ENCODE data around the gene BPIFB4. TPM values are rescaled to one million over a fixed set of nuclear protein-coding genes. Genes with fewer than 3 reads are reported as not detected.
A peak's percentile ranks its signal among the peaks of the same experiment; 100 is the strongest.

BPIFB4 gene
- total and polyA plus RNA-seq, 9 of the 15 experiments (the other 6 are each of a cell fraction or from before 2014, with no cell fraction given): not detected

GRCh38 chr20:33072813-33073212 lies 6.6 kb upstream of the BPIFB4 start:
- Histone ChIP-seq H3K4me1 (replicated peaks in 1 of 2; ENCODE audit: control insufficient read depth in 2 of 2, insufficient read depth in 2 of 2, low read length in 2 of 2) (no peaks in the 10 kb centered on the region), H3K27ac (ENCODE audit: extremely low read depth, low read depth, low read length) (no peak overlapping the region), H3K9me1 (ENCODE audit: control insufficient read depth, insufficient read depth, low read length) (no peaks in the 10 kb centered on the region), H4K20me1 (replicated peaks; ENCODE audit: control insufficient read depth, insufficient read depth, low read length) (no peaks in the 10 kb centered on the region), H3K4me3 (no peak overlapping the region), H3K36me3 (ENCODE audit: control insufficient read depth, insufficient read depth, low read length) (no peaks in the 10 kb centered on the region), H3K4me2 (ENCODE audit: insufficient read depth, low read length) (no peak overlapping the region), H3K9me3 (replicated peaks; ENCODE audit: control insufficient read depth, insufficient read depth, low read depth, low read length) (no peaks in the 10 kb centered on the region), H2AFZ (ENCODE audit: low read depth, low read length) (no peak overlapping the region), H3K27me3 (ENCODE audit: control insufficient read depth in 2 of 2, insufficient read depth in 2 of 2, low read length in 2 of 2) (peaks cover 18 to 41% of the 10 kb centered on the region in 2 experiments; a peak in 4 of 5 replicates), H3K79me2 (ENCODE audit: control insufficient read depth, insufficient read depth, low read length) (no peaks in the 10 kb centered on the region), H3K9ac (ENCODE audit: insufficient read depth in 1 of 2, low read depth in 2 of 2, low read length in 2 of 2) (no peak overlapping the region)
- CTCF ChIA-PET (ENCODE audit: low intra/inter-chr PET ratio): interaction anchor here (0.5 kb wide), 1 partner anchor 10 kb away, joined by 4 read pairs; no protein-coding TSS in a partner anchor
- TF ChIP-seq ZNF76 (CRISPR knock-in tag; IDR thresholded peaks at IDR 0.05; ENCODE audit: borderline replicate concordance) (no peak), TEAD2 (tag; IDR thresholded peaks at IDR 0.05) (no peak), CBX3 (IDR thresholded peaks at IDR 0.05; ENCODE audit: borderline replicate concordance in 1 of 2, low read length in 2 of 2) (no peak), CCNT2 (IDR thresholded peaks at IDR 0.05; ENCODE audit: borderline replicate concordance, extremely low read depth, insufficient read length, low read depth, low read length) (no peak), MLLT1 (IDR thresholded peaks at IDR 0.05) (peak in 1 of 2 experiments; percentile 63; a peak in 1 of 4 replicates), ZNF23 (CRISPR knock-in tag; IDR thresholded peaks at IDR 0.05) (peak; percentile 90), ZNF146 (CRISPR knock-in tag; IDR thresholded peaks at IDR 0.05; ENCODE audit: unreplicated experiment) (no peak), RBFOX2 (IDR thresholded peaks at IDR 0.05; ENCODE audit: low read depth, low read length) (no peak), PKNOX1 (IDR thresholded peaks at IDR 0.05) (no peak), YY1 (IDR thresholded peaks at IDR 0.05; ENCODE audit: borderline replicate concordance in 1 of 3, control insufficient read depth in 1 of 3, extremely low read depth in 1 of 3, insufficient read depth in 3 of 3, insufficient read length in 1 of 3, insufficient replicate concordance in 2 of 3, low read depth in 1 of 3, low read length in 2 of 3) (no peak), ASH1L (IDR thresholded peaks at IDR 0.05; ENCODE audit: borderline replicate concordance, low read depth, partially characterized antibody) (no peak), HES1 (IDR thresholded peaks at IDR 0.05; ENCODE audit: low read depth) (no peak), DACH1 (IDR thresholded peaks at IDR 0.05; ENCODE audit: partially characterized antibody) (no peak), CBX2 (IDR thresholded peaks at IDR 0.05; ENCODE audit: insufficient read depth, low read length, poor library complexity, severe bottlenecking) (no peak), ZBTB17 (CRISPR knock-in tag; IDR thresholded peaks at IDR 0.05) (peak; percentile 93), ZNF165 (CRISPR knock-in tag; IDR thresholded peaks at IDR 0.05; ENCODE audit: borderline replicate concordance) (no peak), ARHGAP35 (IDR thresholded peaks at IDR 0.05; ENCODE audit: partially characterized antibody) (no peak)
- intact Hi-C loops (cut with micrococcal nuclease) (no loop called here), in situ Hi-C loops (cut with MboI) (no loop called here)
- POLR2A ChIA-PET: interaction anchor here (0.6 to 1.1 kb wide), 2 partner anchors 10 to 39 kb away, joined by 3 read pairs; no protein-coding TSS in a partner anchor
- FAIRE-seq (no peak), DNase-seq (ENCODE audit: extremely low read depth in 1 of 4, low spot score in 3 of 4) (no peak), ATAC-seq (no peak)
- WGBS (ENCODE audit: insufficient coverage, low coverage, missing lambda C conversion rate): 0% methylated on average over 2 of the region's 2 CpGs
- BruUV-seq (replicated peaks): no TSS peak

All from K562 (cell line).